HCT116 (cell line): ENCODE measurements around the gene RNASE2. TPM values are rescaled to one million over a fixed set of nuclear protein-coding genes. Genes with fewer than 3 reads are reported as not detected.
"Not testable (repeated sequence)": the region's sequence is repeated elsewhere in the genome, so short reads cannot be mapped to it uniquely, and the experiment has no call there.

Source experiments
- ATAC-seq: fragments of 200-7000 bp; cut with Tn5 transposase; 2 replicates; pipeline ENCODE4 v1.9.1; 2020; ENCODE audit warnings: mild to moderate bottlenecking, moderate library complexity
- BruUV-seq: library from RNA; stranded (reverse); fragments of 400-500 nt; replicated peaks from 2 replicates; lab custom pipeline; 2021; lab: Mats Ljungman, UMichigan
- CTCF ChIA-PET: fragments of 300-600 bp; sonication (Branson Sonifier 250); formaldehyde crosslinking; loops from one replicate; lab custom pipeline; 2021; ENCODE audit warnings: antibody characterized with exemption; lab: Charles Lee
- POLR2A ChIA-PET: fragments of 300-600, 350-600 bp; sonication (Branson Sonifier 250); formaldehyde crosslinking; loops from one replicate; lab custom pipeline; 2021; ENCODE audit warnings: antibody characterized with exemption; lab: Charles Lee
- RAD21 ChIA-PET, 2 experiments: fragments of 300-600 bp; sonication (Branson Sonifier 250); formaldehyde crosslinking; loops; one replicate each; lab custom pipeline; 2023; ENCODE audit warnings: low total read pairs in 2 of 2; ENCODE audit not compliant: uncharacterized antibody in 2 of 2, unreplicated experiment in 2 of 2, low non-redundant PET in 1 of 2; lab: Charles Lee
- DNase-seq: peaks from one replicate; pipeline ENCODE4 v3.0.0-alpha.2; 2010; ENCODE audit warnings: low read depth, low spot score
- H2AFZ ChIP-seq: fragments of 200-600 bp; shearing (Covaris generic), sonication (generic); 2 replicates; pipeline ENCODE4 v1.6.1; 2017; ENCODE audit warnings: low read depth, mixed run types, mixed read lengths, antibody characterized with exemption, low read length; ENCODE audit not compliant: poor library complexity, severe bottlenecking
- H3K27ac ChIP-seq: 2 replicates; pipeline ENCODE4 v1.5.1; 2012; ENCODE audit warnings: low read depth, low read length
- H3K27me3 ChIP-seq: fragments of 200-600 bp; sonication (generic); 2 replicates; pipeline ENCODE4 v1.6.1; 2016; ENCODE audit warnings: mixed run types, low read length, mixed read lengths; ENCODE audit not compliant: insufficient read depth
- H3K36me3 ChIP-seq, 2 experiments: fragments of 200-500 bp in 1 of 2; fragments of 200-600 bp in 1 of 2; sonication (Bioruptor generic) in 1 of 2; sonication (generic) in 1 of 2; 2 replicates each; pipeline versions ENCODE4 v1.5.1 to v1.6.1; 2014 to 2016; ENCODE audit warnings: low read length in 2 of 2, inconsistent platforms in 1 of 2, mixed read lengths in 1 of 2, mixed run types in 1 of 2; ENCODE audit not compliant: insufficient read depth in 2 of 2, control insufficient read depth in 1 of 2
- H3K4me1 ChIP-seq, 2 experiments: fragments of 200-600 bp in 1 of 2; sonication (generic) in 1 of 2; 2 replicates each; pipeline versions ENCODE4 v1.5.1 to v1.6.1; 2012 to 2017; ENCODE audit warnings: low read length in 2 of 2, inconsistent platforms in 1 of 2, mild to moderate bottlenecking in 1 of 2, mixed read lengths in 1 of 2, mixed run types in 1 of 2, moderate library complexity in 1 of 2; ENCODE audit not compliant: insufficient read depth in 2 of 2, control insufficient read depth in 1 of 2
- H3K4me2 ChIP-seq: fragments of 200-600 bp; sonication (generic); 2 replicates; pipeline ENCODE4 v1.6.1; 2017; ENCODE audit warnings: mixed run types, low read length, mixed read lengths
- H3K4me3 ChIP-seq, 2 experiments: fragments of 200-600 bp in 1 of 2; sonication (generic) in 1 of 2; replicated peaks in 1 of 2; 2 replicates each; pipeline ENCODE4 v1.5.1; 2011 to 2016; ENCODE audit warnings: low read length in 2 of 2, control low read depth in 1 of 2, low read depth in 1 of 2, mild to moderate bottlenecking in 1 of 2, mixed read lengths in 1 of 2, mixed run types in 1 of 2
- H3K79me2 ChIP-seq: fragments of 200-600 bp; sonication (generic); 2 replicates; pipeline ENCODE4 v1.6.1; 2017; ENCODE audit warnings: mild to moderate bottlenecking, mixed run types, low read length, moderate library complexity, mixed read lengths; ENCODE audit not compliant: insufficient read depth
- H3K9ac ChIP-seq: fragments of 200-600 bp; sonication (generic); 2 replicates; pipeline ENCODE4 v1.6.1; 2016; ENCODE audit warnings: low read length, mixed read lengths
- H3K9me2 ChIP-seq: fragments of 200-600 bp; sonication (generic), shearing (Covaris generic); 2 replicates; pipeline ENCODE4 v1.6.1; 2017; ENCODE audit warnings: mixed run types, mild to moderate bottlenecking, moderate library complexity; ENCODE audit not compliant: insufficient read depth
- H3K9me3 ChIP-seq, 2 experiments: fragments of 200-500 bp in 1 of 2; fragments of 200-600 bp in 1 of 2; sonication (Bioruptor generic) in 1 of 2; sonication (generic) in 1 of 2; 2 replicates each; pipeline ENCODE4 v1.6.1; 2014 to 2017; ENCODE audit warnings: low read length in 2 of 2, mixed read lengths in 2 of 2, inconsistent platforms in 1 of 2, low read depth in 1 of 2, mild to moderate bottlenecking in 1 of 2, mixed run types in 1 of 2, moderate library complexity in 1 of 2; ENCODE audit not compliant: control insufficient read depth in 1 of 2, insufficient read depth in 1 of 2
- H4K20me1 ChIP-seq: fragments of 200-600 bp; sonication (generic), shearing (Covaris generic); 2 replicates; pipeline ENCODE4 v1.6.1; 2017; ENCODE audit warnings: mixed run types, mild to moderate bottlenecking, moderate library complexity; ENCODE audit not compliant: insufficient read depth
- CBX3 ChIP-seq: IDR thresholded peaks from 2 replicates; pipeline ENCODE4 v1.6.1; 2012; ENCODE audit warnings: low read depth
- EZH2 ChIP-seq: fragments of 200-600 bp; sonication (generic); IDR thresholded peaks from 2 replicates; pipeline ENCODE4 v1.6.1; 2017; ENCODE audit warnings: antibody characterized with exemption, mixed run types
- POLR2A ChIP-seq: IDR thresholded peaks from 2 replicates; pipeline ENCODE4 v1.7.0; 2011; ENCODE audit warnings: borderline replicate concordance; ENCODE audit not compliant: insufficient read depth, insufficient read length; ENCODE audit errors: extremely low read depth
- RAD21 ChIP-seq: IDR thresholded peaks from 2 replicates; pipeline ENCODE4 v1.6.1; 2012; ENCODE audit warnings: low read depth, mild to moderate bottlenecking
- SIN3A ChIP-seq: IDR thresholded peaks from 2 replicates; pipeline ENCODE4 v1.6.1; 2012; ENCODE audit warnings: low read depth
- SRF ChIP-seq: IDR thresholded peaks from 2 replicates; pipeline ENCODE4 v1.6.1; 2012; ENCODE audit warnings: low read depth
- ZBTB33 ChIP-seq: IDR thresholded peaks from 2 replicates; pipeline ENCODE4 v1.6.1; 2011; ENCODE audit warnings: mild to moderate bottlenecking, low read length, moderate library complexity; ENCODE audit not compliant: insufficient replicate concordance; ENCODE audit errors: extremely low read depth
- ZFX ChIP-seq: fragments of 450-650 bp; IDR thresholded peaks from 2 replicates; pipeline ENCODE4 v1.6.1; 2017
- intact Hi-C: fragments of 100-400 bp; cut with micrococcal nuclease; formaldehyde crosslinking; loops from 2 replicates; pipeline ENCODE4 v1.10.0; 2022
- total RNA-seq: library from RNA; stranded (reverse); gene quantifications from one replicate; pipeline ENCODE4 v1.2.1, GENCODE V29; 2021; ENCODE audit not compliant: unreplicated experiment

The RNASE2 gene
- total RNA-seq, 1 experiment from 2014 or later, result not detected

DNA sequence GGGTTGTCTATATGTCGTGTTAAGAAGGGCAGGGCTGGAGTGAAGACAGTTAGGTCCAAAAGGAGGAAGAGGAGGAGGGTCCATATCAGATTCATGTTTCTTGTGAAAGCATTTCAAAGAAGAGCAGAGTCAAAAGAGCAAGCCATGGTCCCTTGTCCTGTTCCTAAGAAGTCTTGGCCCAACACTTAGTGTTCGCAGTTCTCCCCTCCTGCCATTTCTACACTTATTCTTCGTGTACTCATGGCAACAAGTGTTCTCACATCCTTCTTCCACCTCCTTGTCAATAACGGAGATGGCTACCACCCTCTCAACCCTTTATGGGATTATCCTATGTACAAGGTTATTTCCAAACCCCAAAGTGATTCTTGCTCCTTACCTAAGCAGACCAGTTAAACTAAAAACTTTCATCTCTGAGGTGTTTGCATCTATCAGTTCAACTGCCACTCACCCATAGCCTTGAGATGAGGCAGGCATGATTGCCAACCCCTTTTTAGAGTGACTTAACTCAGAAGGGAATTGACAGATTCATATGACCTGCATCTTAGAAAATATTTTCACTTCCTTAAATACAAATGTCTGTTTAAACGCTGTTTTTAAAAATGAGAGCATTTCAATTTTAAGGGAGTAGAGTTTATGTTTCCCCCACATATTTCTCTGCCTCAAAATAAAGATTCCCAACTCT lies 19.8 kb upstream of the RNASE2 start:
- H3K4me2 ChIP-seq, result no peak overlapping the region
- no peak for ATAC-seq

DNA sequence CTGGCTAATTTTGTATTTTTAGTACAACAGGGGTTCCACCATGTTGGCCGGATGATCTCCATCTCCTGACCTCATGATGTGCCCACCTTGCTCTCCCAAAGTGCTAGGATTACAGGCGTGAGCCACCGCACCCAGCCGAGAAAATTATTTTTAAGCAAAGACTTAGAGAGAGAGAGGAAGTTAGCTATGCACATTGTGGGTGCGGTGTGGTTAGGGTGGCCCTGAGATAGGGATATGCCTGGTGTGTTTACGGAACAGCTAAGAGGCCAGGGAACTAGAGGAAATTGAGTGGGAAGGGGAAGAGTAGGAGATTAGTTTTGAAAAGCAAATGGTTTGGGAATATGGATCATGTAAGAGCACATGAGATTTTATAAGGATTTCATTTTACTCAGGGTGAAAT lies 10.1 kb upstream of the RNASE2 start:
- H3K27me3 ChIP-seq, result peaks cover 30% of the 10 kb centered on the region
- H4K20me1 ChIP-seq, ATAC-seq, POLR2A ChIA-PET, H3K79me2 ChIP-seq, H2AFZ ChIP-seq, H3K4me1 ChIP-seq, H3K9me3 ChIP-seq, DNase-seq, CTCF ChIA-PET, H3K4me2 ChIP-seq, BruUV-seq, H3K9me2 ChIP-seq, H3K4me3 ChIP-seq, H3K27ac ChIP-seq, RAD21 ChIA-PET, H3K36me3 ChIP-seq, intact Hi-C loops, H3K9ac ChIP-seq: not testable (repeated sequence)

More for the DNA sequence above, 19.8 kb upstream of the RNASE2 start:
- H3K9me3 ChIP-seq, result no peaks in the 10 kb centered on the region
- BruUV-seq, result no TSS peak
- TF ChIP-seq EZH2 (no peak), POLR2A (no peak), ZFX (no peak), SIN3A (no peak), SRF (no peak), RAD21 (no peak), ZBTB33 (no peak), CBX3 (no peak)
- POLR2A ChIA-PET, result no interaction called here
- H2AFZ ChIP-seq, result no peak overlapping the region
- H3K79me2 ChIP-seq, result no peaks in the 10 kb centered on the region
- H3K36me3 ChIP-seq, result no peaks in the 10 kb centered on the region
- no peaks in the 10 kb centered on the region for H4K20me1 ChIP-seq
- no peak overlapping the region for H3K4me3 ChIP-seq
- H3K27ac ChIP-seq, result no peak overlapping the region
- CTCF ChIA-PET, result interaction anchor here (2.1 kb wide), 1 partner anchor 36 kb away, joined by 6 read pairs; no protein-coding TSS in a partner anchor
- H3K9me2 ChIP-seq, result no peaks in the 10 kb centered on the region
- no peaks in the 10 kb centered on the region for H3K4me1 ChIP-seq
- H3K27me3 ChIP-seq, result peaks cover 22% of the 10 kb centered on the region; the same call in 1 of the 2 replicates
- no peak for DNase-seq
- H3K9ac ChIP-seq, result no peak overlapping the region
- RAD21 ChIA-PET, result no interaction called here
- intact Hi-C loops, result loop anchor here (10.0 kb wide), 1 partner anchor 231 kb away; no protein-coding TSS in a partner anchor

DNA sequence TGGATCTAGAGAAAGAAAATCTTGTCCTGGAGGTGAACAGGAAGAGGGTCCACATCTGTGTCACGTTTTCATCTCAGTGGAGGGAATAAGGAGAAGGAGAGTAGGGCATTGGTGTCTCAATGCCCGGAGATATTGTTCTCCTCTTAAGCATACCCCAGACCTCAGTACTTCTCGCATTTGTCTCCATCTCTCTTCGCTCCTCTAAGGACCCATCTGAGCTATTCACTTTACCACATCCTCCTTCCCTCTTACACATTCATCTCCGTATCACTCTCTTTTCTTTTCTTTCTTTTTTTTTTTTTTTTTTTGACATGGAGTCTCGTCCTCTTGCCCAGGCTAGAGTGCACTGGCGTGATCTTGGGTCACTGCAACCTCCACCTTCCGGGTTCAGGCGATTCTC lies 8.6 kb upstream of the RNASE2 start:
- H3K36me3 ChIP-seq, DNase-seq, H3K9ac ChIP-seq, H3K4me1 ChIP-seq, ATAC-seq, H3K4me3 ChIP-seq, H3K4me2 ChIP-seq, H3K9me2 ChIP-seq, H3K9me3 ChIP-seq, H2AFZ ChIP-seq, BruUV-seq, RAD21 ChIA-PET, intact Hi-C loops, H4K20me1 ChIP-seq, POLR2A ChIA-PET, H3K79me2 ChIP-seq, H3K27ac ChIP-seq, CTCF ChIA-PET: not testable (repeated sequence)
- peaks cover 22% of the 10 kb centered on the region for H3K27me3 ChIP-seq
